NOMO-1 (cell line): Measurements from ENCODE around the gene TSSC4.

Experiments
- DNase-seq, 2 experiments: peaks; one replicate each; lab custom pipeline; 2025; ENCODE audit not compliant: unreplicated experiment in 2 of 2; lab: John Stamatoyannopoulos, UW

Gene TSSC4

DNA sequence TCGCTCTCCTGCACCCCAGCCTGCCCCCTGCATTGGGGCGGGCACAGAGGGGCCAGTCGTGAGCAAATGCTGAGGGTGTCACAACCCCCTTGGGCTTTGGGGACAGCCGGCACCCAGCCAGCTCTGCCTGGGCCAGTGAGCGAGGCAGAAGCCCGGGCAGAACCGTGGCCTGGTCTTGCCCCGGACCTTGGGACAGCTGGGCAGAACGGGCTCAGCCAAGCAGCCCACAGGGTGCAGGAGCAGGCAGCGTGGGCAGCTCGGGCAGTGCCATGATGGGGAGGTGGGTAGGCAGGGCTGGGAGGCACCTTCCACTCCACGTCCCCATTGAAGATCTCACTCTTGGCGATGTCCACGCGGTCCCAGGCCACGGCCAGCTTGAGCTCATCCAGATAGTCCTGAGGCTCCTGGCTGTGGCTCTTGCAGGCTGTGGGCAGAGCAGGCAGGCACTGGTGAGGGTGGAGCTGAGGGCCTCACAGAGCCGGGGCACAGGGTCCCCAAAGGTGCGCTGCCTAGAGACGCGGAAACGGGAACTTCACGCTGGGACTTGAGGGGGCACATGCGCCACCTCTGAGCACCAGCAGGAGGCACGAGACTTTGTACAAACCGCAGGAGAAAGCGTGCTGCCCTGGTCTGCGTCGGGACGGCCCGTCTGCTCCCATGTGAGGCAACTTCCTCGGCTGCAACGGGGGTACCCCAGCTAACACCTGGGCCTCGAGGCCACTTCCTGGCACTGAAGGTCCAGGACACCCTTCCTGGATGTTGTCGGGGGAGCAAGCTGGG is 15.2 kb downstream of the TSSC4 start:
- no peak for DNase-seq

DNA sequence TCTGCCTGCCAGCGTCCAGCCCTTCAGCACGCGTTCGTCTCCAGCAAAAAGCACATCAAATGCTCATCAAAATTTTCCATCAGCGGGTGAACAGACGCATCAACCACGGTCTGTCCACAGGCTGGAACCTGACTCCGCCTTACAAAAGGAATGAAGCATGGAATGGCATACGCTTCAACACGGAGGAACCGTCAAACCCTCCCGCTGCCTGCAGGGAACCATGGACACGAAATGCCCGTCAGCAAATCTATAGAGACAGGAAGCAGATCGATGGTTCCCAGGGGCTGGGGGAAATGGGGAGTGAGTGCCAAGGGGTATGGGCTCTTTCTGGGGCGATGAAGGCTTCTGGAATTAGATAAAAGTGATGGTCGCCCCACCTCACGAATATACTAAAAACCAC is 16.2 kb downstream of the TSSC4 start:
- no peak for DNase-seq

DNA sequence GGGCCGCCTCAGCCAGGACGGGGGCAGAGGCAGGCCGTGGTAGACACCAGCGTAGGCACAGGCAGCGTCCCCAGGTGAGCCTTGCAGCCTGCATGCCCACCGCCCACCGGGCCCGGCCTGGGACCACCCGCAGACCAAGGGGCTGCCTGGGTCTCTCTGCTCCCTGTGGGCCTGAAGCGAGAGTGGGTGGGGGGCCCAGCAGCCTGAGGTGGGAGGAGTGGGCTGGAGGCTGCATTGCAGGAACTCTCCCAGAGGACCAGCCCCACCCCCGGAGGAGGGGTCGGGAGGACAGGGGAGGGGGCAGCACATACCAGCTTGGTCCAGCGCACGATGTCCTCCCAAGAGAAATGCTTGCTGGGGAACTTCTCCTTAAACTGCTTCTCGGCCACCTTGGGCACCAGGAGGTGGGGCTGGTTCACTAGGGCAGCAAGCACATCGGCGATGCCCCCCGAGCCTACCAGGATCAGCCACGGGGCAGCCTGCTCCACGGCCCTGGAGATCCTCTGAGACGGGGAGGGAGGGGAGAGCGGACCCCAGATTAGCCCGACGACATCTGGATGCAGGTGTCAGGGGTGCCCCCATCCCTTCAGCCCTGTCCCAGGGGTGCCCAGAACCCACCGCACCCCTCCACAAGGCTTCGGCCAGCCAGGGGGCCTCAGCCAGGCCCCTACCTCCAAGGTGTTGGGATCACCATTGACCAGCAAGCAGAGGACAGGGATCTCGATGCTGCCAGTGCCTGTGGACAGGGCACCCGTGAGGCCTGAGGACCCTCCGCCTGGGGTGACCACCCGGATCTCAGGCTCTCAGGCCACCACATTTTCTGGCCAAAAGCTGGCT is 17.5 kb downstream of the TSSC4 start:
- DNase-seq, result no peak

DNA sequence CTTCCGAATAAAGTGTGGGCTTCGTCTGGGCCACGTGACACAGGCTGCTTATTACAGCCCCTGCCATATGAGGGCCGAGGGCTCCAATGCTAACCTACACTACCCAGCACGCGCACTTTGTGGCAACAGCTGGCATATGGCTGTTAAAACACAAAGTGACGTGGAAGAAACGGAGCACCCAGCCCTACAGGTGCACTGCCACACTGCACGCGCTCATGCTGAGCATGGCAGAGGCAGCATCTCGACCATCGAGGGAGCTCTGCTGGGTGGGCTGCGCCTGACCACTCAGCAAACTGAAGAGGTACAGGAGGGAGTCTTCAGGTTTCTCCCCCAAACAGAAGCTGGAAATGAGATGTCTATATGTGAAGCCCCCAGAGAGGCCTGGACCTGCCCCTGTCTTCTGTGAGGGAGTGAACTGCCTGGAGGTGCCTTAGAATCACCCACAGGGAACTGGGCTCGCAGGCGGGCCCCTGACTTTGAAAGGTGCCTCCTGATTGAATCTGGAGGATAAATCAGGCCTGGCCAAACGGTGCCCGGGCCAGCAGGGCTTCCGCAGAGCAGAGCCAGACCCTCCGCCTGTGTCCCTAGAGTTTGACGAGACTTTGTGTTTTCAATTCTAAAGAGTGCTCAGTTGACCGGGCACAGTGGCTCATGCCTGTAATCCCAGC is 18.3 kb downstream of the TSSC4 start:
- no peak for DNase-seq

DNA sequence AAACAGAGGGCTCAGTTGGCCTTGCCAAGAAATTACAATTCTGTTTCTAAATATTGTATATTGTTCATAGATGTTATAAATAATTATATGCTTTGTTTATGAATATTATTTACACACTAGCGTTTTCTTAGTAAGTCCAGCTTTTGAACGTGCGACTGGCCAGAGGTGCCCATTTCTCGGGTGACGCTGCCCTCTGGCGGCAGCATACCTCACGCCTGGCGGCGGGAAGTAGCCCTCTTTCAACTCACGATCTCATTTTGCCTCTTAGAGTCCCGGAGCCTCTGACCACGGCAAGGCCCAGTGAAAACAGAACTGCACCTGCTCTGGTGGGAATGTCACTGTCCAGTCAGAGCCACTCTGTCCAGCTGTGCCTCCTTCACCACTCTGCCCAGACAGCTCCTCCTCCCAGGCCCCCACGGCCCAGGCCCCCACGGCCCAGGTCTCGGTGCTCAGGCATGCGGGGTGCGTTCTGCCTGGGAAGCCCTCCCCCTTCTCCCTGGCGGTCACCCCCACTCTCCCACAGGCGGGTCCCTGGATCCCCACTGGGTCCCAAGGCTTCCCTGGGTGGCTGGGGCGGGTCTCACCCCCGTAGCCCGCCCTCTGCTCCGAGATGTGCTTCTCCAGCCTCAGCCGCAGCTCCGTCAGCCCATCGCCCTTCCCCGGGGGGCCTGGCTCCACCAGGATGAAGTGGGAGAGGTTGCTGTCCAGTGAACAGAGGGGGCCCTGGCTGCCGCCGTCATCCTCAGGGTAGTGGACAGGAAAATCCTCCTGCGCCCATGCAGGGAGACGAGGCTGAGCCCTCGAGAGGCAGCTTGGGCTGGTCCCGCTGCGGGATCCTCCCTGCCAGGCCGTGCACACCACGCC is 19.3 kb downstream of the TSSC4 start:
- peak; percentile 72 to 78 for DNase-seq

DNA sequence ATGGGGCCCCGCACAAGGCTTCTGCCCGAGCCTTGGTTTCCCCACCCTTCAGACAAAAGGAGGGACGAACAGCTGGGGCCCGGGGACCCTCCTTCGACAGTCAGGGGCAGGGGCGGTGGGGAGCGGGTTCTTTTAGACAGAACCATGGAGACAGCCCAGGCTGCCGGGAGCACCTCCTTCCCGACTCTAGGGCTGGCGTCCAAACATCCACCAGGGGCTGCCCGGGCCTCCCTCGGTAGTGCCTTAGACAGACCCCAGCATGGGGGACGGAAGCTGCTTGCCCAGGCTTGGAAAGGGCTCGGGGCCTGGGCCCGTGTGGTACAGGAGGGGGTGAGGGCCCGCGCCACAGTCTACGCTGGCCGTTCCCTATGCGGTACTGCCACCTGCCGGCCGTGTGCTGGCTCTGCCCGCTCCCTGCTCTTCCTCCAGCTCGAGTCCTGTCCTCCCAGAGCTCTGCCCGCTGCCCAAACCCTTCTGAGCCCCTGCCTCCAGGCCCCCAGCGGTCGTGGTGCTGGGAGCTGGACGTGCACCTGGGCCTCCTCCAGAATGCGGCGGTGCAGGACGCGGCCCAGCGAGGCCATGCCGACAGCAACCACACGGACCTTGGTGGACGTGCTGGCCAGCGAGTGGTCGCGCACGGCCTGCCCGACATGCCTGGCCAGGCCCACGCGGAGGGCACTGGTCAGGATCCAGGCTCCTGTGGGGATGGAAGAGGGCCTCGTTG is 20.1 kb downstream of the TSSC4 start:
- peak; percentile 59 to 78 for DNase-seq

DNA sequence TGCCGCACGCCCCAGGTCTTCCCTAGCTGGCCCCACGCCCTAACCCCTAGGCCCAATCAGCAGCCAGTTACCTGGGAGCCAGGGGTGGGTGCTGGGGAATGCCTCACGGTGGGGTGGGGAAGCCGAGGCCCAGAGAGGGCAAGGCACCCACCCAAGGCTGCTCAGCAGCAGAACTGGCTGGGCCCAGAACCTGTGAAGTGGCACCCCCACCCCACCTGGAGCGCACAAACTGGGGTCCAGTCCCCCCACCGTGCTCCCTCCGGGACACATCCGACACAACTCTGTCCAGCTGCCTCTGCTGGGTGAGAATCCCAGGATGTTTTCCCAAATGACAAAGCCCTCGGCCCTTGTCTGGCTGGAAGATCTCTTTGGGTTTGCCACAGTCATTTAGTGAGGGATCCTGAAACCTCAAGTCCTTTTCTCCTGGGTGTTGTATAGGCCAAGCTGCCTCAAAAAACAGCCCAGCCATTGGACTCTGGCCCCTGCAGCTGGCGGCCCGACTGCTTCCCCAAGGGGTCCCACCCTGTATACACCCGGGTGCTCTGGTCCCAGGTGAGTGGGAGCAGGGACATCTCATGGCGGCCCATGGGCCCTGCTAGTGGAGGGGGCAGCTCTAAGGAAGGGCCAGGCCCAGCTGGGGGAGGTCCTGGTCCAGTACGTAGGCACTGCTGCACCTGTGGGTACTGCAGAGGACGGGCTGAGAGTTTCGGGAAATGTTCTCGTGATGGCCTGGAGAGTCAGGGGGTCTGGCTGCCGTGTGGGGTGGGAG is 20.9 kb downstream of the TSSC4 start:
- DNase-seq, result no peak

DNA sequence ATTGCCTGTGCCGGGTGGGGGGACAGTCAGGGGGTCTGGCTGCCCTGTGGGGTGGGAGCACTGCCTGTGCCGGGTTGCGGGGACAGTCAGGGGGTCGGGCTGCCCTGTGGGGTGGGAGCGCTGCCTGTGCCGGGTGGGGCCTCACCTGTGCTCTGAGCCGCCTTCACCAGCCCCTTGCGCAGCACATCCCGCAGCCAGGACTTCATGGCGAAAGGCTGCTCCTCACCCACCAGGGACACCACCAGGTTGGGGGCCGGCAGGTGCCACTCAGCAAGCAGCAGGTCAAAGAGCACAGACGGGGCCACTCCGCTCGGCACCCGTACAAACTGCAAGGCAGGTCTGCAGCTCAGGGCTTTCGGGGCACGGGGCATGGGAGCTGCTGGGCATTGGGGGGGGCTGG is 21.4 kb downstream of the TSSC4 start:
- DNase-seq, result no peak

DNA sequence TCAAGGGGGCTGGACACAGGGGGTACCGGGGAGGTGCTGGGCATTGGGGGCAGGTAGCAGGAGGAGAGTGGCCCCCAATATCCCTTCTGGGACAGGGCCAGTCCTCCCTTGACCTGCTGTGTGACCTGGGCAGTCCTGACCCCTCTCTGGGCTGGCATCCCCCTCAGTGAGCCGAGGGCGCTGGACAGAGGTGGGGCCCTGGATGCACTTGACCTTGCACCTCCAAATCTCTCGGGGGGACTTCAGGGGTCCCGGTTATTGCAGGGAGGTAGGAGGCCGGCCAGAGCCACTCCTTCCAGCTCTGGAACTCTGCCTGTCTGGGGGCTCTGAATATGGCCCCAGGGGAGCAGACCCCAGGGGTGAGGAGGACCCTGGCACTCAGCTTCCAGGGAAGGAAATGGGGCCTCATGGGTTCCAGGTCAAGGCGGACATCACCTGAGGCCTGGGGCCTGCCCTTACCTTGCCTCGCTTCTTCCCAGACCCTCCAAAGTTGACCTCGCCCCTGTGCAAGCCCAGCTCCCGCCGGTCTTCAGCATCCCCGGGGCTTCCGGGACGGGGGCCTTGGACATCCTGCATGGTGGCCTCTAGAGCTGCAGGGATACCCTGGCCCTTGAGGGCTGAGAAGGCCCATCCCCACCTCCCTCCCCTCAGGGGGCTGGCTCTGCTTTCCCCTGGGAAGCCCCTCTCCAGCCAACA is 22.1 kb downstream of the TSSC4 start:
- DNase-seq, result no peak

DNA sequence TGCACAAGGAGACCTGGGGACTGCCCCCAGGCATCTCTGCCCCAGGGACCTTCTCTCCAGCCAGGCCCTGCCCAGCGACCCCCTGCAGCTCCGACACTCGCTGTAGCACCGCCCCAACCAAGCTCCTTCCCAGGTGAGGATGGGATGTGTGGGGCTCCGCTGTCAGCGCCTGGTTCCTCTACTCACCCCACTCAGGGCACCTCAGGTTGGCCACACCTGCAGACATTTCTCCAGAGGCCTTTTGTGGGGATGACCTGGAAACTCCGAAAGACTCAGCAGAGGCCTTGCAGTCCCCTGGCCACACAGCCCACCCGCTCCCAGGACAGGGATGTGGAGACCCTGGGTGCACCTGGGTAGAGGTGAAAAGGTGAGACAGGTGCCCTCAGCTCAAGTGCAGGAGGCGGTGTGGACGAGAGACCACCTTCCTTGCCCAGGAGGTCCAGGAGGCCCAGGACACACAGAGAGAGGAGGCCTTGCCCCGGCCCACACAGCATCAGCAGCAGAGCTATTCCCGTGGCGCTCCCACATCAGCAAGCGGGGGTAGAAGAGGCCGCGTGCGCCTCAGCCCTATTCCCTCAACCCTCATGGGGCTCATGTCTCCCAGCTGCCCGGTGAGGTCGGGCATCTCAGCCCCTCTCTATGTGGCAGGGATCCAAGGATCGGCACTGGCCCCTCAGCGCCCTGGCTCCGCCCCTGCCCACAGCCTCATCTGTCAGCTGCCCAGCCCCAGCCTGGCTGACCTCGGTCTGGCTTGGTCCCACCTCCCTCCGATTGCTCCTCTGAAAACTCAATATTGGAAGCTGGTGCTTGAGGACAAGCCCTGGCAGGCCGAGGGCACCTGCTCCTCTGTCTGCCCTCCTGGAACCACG is 22.8 kb downstream of the TSSC4 start:
- no peak for DNase-seq

DNA sequence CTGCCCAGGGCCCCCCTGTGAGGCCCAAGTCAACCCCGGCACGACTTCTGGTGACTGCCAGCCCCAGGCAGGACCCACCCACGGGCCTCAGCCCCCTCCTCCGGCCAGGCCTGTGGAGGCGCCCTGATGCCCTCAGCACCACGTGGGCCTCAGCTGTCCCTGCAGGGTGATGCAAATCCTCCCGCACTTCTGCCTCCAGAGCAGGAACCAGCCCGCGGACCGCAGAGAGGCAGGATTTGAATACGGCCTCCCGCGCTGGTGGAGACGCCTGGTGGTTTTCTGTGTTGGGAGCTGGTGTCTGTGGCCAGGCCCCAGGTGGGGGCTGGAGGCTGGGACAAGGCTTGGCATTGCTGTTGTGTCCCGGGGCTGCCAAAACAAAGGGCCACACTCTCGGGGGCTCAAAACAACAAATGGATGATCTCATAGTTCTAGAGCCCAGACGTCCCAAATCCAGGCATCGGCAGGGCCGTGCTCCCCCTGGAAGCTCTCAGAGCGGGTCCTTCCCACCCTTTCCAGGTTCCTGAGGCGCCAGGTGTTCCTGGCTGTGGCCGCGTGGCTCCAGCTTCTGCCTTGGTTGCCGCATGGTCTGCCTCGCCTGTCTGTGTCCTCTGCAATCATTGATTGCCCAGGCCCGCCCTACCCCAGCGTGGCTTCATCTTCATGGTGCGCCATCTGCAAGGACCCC is 24.4 kb downstream of the TSSC4 start:
- no peak for DNase-seq

DNA sequence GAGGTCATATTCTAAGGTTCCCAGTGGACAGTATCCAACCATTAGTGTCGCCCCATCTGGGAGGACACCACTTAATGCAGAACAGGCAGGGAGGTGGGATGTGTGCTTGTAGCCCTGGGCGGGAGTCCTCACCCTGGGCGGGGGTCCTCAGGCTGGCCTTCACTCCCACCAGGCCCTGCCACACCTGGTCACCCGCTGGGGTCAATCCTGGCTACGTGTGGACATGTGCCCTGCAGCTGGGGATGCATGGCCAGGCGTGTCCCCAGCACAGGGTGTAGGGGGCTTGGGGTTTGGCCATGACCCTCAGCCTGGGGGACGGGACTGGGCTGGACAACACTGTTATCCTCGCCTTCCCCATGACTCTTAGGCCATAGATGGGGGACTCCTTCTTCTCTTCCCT is 25.0 kb downstream of the TSSC4 start:
- DNase-seq, result no peak

DNA sequence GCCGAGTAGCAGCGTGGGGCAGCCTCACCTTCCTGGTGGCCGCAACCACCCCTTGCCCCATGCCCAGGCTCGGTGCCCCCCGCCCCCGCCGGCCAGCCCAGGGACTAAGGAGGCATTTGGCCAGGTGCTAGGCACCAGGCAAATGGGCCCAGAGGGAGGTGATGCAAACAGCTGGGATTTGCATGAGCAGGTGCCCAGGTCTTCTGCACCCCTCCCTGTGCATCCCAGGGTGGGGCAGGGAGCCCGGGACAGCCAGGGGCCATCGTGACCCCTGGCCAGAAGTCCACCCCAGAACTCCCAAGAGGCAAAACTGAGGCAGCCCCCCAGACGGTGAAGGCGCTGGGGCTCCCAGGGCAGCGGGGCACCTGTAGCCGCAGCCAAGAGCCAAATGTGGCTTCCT is 25.7 kb downstream of the TSSC4 start:
- DNase-seq, result no peak

DNA sequence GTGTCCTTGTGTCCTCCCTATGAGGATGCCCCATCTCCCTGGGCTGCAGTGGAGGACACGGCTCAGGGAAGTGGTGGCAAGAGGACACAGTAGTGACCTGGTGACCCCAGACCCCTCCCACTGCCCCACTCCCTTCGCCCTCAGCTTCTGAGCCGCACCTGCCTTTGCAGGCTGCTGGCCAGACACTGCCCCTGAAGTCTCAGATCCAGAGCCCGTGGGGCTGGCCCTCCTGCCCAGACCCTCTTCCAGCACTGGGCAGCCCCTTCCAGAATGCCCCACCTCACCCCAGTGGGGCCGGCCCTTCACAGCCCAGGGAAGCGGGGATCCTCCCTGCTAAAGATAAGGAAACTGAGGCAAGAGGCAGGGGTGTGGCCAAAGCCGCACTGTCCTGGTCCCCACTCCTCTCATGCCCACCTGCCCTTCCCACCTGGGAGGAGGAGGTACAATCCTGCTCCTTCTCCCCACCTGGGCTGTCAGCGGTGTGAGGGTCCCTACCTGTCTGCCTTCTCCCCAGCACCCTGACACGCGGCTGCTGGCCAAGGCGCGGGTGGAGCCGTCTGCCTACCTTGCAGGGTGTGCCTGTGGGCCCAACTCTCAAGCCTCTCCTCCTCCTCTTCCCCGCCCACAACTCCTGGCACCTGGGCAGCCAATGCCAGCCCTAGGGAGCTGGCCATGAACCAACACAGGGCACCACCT is 26.4 kb downstream of the TSSC4 start:
- no peak for DNase-seq

DNA sequence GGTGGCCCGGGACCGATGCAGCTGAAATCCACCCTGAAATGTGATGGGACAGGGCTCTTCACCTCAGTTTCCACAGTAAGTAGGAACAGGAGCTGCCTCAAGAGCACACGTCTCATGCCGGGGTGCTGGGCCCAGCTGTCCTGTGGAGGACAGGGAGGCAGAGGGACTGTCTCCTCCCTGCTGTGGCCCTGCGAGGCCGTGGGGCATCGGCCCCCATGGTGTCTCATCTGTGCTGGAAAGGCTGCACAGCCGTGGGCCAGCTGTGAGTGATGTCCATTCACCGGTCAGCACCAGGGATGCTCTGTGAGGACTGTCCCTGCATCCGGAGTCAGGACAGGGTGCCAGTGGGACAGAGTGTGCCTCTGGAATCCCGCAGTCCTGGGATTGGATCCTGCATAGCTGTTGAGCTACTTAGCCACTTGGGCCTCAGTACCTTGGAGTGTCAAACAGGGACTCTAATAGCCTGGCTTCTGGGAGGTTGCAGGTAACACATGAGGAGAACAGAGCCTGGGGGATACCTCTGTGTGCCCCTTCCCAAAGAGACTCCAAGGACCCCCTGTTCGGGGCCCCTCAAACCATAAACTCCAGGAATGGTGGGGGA is 27.3 kb downstream of the TSSC4 start:
- DNase-seq, result no peak

DNA sequence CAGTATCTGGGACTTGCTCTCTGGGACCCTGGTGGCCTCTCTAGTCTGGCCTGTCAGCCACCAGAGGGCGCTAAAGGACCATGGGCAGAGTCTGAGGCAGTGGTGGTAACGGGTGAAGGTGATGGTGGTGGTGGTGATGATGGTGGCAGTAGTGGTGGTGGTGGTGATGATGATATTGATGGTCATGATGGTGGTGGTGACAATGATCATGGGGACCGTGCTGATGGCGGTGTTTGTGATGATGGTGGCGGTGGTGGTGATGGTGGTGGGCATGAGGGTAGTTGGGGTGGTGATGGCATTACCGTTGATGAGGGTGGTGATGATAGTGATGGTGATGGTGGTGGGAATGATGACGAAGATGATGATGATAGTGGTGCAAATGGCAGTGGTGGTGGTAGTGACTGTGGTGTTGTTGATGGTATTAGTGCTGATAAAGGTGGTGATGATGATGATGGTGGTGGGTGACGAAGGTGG is 27.8 kb downstream of the TSSC4 start:
- peak; percentile 44 to 67 for DNase-seq
